HG03064 (cell line): ENCODE results near the gene RNF25.
"Not testable (repeated sequence)": the region's sequence is repeated elsewhere in the genome, so short reads cannot be mapped to it uniquely, and the experiment has no call there.

Source experiments
- ATAC-seq: cut with Tn5 transposase; IDR thresholded peaks from one replicate; pipeline ENCODE4 v1.9.1; 2021; ENCODE audit warnings: low read depth; ENCODE audit not compliant: unreplicated experiment

The RNF25 gene

GRCh38 chr2:218671654-218672566 lies at the start of gene RNF25, which contains the start of gene STK36:
Gene RNF25, minus strand, starts transcription at chr2:218672002. Its CDS starts 32 bp downstream, at chr2:218671970.
Gene STK36, plus strand, starts transcription at chr2:218672086. Its CDS starts 744 bp downstream, at chr2:218672830.
- peak; percentile 93 for ATAC-seq

- ATAC-seq, result no peak
Observed at GRCh38 chr2:218721488-218721887, 49.7 kb upstream of the RNF25 start.

- ATAC-seq, result no peak
Observed at GRCh38 chr2:218720048-218721041, 48.5 kb upstream of the RNF25 start.

- no peak for ATAC-seq
Observed at GRCh38 chr2:218719457-218719856, 47.7 kb upstream of the RNF25 start.

GRCh38 chr2:218718058-218718457 lies 46.3 kb upstream of the RNF25 start:
- ATAC-seq, result no peak

- ATAC-seq, result no peak
Observed at GRCh38 chr2:218717262-218717661, 45.5 kb upstream of the RNF25 start.

GRCh38 chr2:218716070-218716469 lies 44.3 kb upstream of the RNF25 start:
- no peak for ATAC-seq

- no peak for ATAC-seq
Observed at GRCh38 chr2:218713922-218714321, 42.1 kb upstream of the RNF25 start.

GRCh38 chr2:218711550-218711929 lies 39.7 kb upstream of the RNF25 start:
- no peak for ATAC-seq

- ATAC-seq, result peak; percentile 95
Observed at GRCh38 chr2:218710687-218711549, 39.1 kb upstream of the RNF25 start, which contains the start of gene TTLL4. Gene TTLL4, plus strand, starts transcription at chr2:218710835. Its CDS starts 26,842 bp downstream, at chr2:218737677.

GRCh38 chr2:218710334-218710686 lies 38.5 kb upstream of the RNF25 start:
- no peak for ATAC-seq

- ATAC-seq, result no peak
Observed at GRCh38 chr2:218709908-218710307, 38.1 kb upstream of the RNF25 start.

- ATAC-seq, result no peak
Observed at GRCh38 chr2:218708086-218708485, 36.3 kb upstream of the RNF25 start.

GRCh38 chr2:218703341-218703740 lies 31.5 kb upstream of the RNF25 start:
- ATAC-seq, result no peak

- no peak for ATAC-seq
Observed at GRCh38 chr2:218701806-218702205, 30.0 kb upstream of the RNF25 start.

- no peak for ATAC-seq
Observed at GRCh38 chr2:218698885-218699284, 27.1 kb upstream of the RNF25 start.

- ATAC-seq, result no peak
Observed at GRCh38 chr2:218694405-218695145, 22.8 kb upstream of the RNF25 start.

- ATAC-seq, result no peak
Observed at GRCh38 chr2:218691234-218691633, 19.4 kb upstream of the RNF25 start.

- ATAC-seq, result not testable (repeated sequence)
Observed at GRCh38 chr2:218687400-218688060, 15.7 kb upstream of the RNF25 start.
